WTC11 (cell line): Measurements from ENCODE around the gene SYCP2. TPM values are rescaled to one million over a fixed set of nuclear protein-coding genes. Genes with fewer than 3 reads are reported as not detected.

ENCODE experiments used
- ATAC-seq: fragments of 200-7000 bp; cut with Tn5 transposase; 2 replicates; pipeline ENCODE4 v1.10.0; 2021; ENCODE audit warnings: mild to moderate bottlenecking, moderate library complexity
- CTCF ChIA-PET: fragments of 300-600 bp; sonication (Branson Sonifier 250); formaldehyde crosslinking; loops from one replicate; lab custom pipeline; 2021; ENCODE audit warnings: antibody characterized with exemption; lab: Charles Lee
- POLR2A ChIA-PET: fragments of 350-600 bp; sonication (Branson Sonifier 250); formaldehyde crosslinking; loops from one replicate; lab custom pipeline; 2021; ENCODE audit warnings: antibody characterized with exemption; lab: Charles Lee
- DNase-seq: peaks from one replicate; pipeline ENCODE4 v3.0.0; 2021; ENCODE audit warnings: low spot score
- H3K27ac Mint-ChIP-seq: 2 replicates; pipeline ENCODE4 v1.8.0; 2021; ENCODE audit warnings: mixed read lengths
- H3K27me3 Mint-ChIP-seq: 2 replicates; pipeline ENCODE4 v1.8.0; 2021; ENCODE audit warnings: low read depth, mild to moderate bottlenecking, moderate library complexity, mixed read lengths
- H3K36me3 Mint-ChIP-seq: 2 replicates; pipeline ENCODE4 v1.8.0; 2021; ENCODE audit warnings: mixed read lengths
- H3K4me1 Mint-ChIP-seq: 2 replicates; pipeline ENCODE4 v1.8.0; 2022; ENCODE audit warnings: mixed read lengths
- H3K4me3 Mint-ChIP-seq: 2 replicates; pipeline ENCODE4 v1.8.0; 2021; ENCODE audit warnings: mild to moderate bottlenecking, moderate library complexity, mixed read lengths
- H3K9me3 Mint-ChIP-seq: 2 replicates; pipeline ENCODE4 v1.8.0; 2021; ENCODE audit warnings: mixed read lengths
- ATF2 ChIP-seq: sonication (generic); formaldehyde crosslinking; IDR thresholded peaks from 2 replicates; pipeline ENCODE4 v1.8.1; 2022; ENCODE audit warnings: low read depth, missing genetic modification reagents, borderline replicate concordance
- ATF6 ChIP-seq: sonication (generic); formaldehyde crosslinking; IDR thresholded peaks from 2 replicates; pipeline ENCODE4 v1.8.1; 2023; ENCODE audit warnings: mild to moderate bottlenecking, missing genetic modification reagents
- CTCF ChIP-seq: fragments of 200-600 bp; IDR thresholded peaks from 2 replicates; pipeline ENCODE4 v1.8.0; 2022; ENCODE audit warnings: antibody characterized with exemption
- E2F5 ChIP-seq: sonication (generic); formaldehyde crosslinking; IDR thresholded peaks from 2 replicates; pipeline ENCODE4 v1.8.1; 2022; ENCODE audit warnings: mild to moderate bottlenecking, moderate library complexity, missing genetic modification reagents
- FOXJ3 ChIP-seq: sonication (generic); formaldehyde crosslinking; IDR thresholded peaks from 2 replicates; pipeline ENCODE4 v1.9.0; 2021; ENCODE audit warnings: missing genetic modification reagents, mild to moderate bottlenecking, borderline replicate concordance
- HMGXB4 ChIP-seq: sonication (generic); formaldehyde crosslinking; IDR thresholded peaks from 2 replicates; pipeline ENCODE4 v1.8.1; 2023; ENCODE audit warnings: mild to moderate bottlenecking, moderate library complexity, missing genetic modification reagents
- IRF1 ChIP-seq: sonication (generic); formaldehyde crosslinking; IDR thresholded peaks from 2 replicates; pipeline ENCODE4 v1.8.0; 2023; ENCODE audit warnings: missing genetic modification reagents
- MXD4 ChIP-seq: fragments of 250-450 bp; sonication (Bioruptor Pico); IDR thresholded peaks from 2 replicates; pipeline ENCODE4 v1.8.0; 2021; ENCODE audit warnings: mild to moderate bottlenecking, moderate library complexity, borderline replicate concordance
- STAT6 ChIP-seq: sonication (generic); formaldehyde crosslinking; conservative IDR thresholded peaks from 2 replicates; pipeline ENCODE4 v1.8.1; 2023; ENCODE audit warnings: mild to moderate bottlenecking, low read depth, missing genetic modification reagents, moderate library complexity
- ZNF121 ChIP-seq: sonication (generic); formaldehyde crosslinking; IDR thresholded peaks from 2 replicates; pipeline ENCODE4 v1.8.0; 2023; ENCODE audit warnings: missing genetic modification reagents
- ZNF138 ChIP-seq: sonication (generic); formaldehyde crosslinking; conservative IDR thresholded peaks from 2 replicates; pipeline ENCODE4 v1.8.1; 2022; ENCODE audit warnings: mild to moderate bottlenecking, moderate library complexity, missing genetic modification reagents
- ZNF219 ChIP-seq: sonication (generic); formaldehyde crosslinking; IDR thresholded peaks from 2 replicates; pipeline ENCODE4 v1.8.0; 2023; ENCODE audit warnings: missing genetic modification reagents, mild to moderate bottlenecking, borderline replicate concordance
- ZNF232 ChIP-seq: sonication (generic); formaldehyde crosslinking; IDR thresholded peaks from 2 replicates; pipeline ENCODE4 v1.8.0; 2022; ENCODE audit warnings: mild to moderate bottlenecking, missing genetic modification reagents
- ZNF263 ChIP-seq: sonication (generic); formaldehyde crosslinking; IDR thresholded peaks from 2 replicates; pipeline ENCODE4 v1.8.1; 2022; ENCODE audit warnings: low read depth, mild to moderate bottlenecking, moderate library complexity, missing genetic modification reagents
- ZNF512 ChIP-seq: sonication (generic); formaldehyde crosslinking; IDR thresholded peaks from 2 replicates; pipeline ENCODE4 v1.8.1; 2022; ENCODE audit warnings: missing genetic modification reagents, borderline replicate concordance
- ZNF532 ChIP-seq: fragments of 250-450 bp; sonication (Bioruptor Pico); IDR thresholded peaks from 2 replicates; pipeline ENCODE4 v1.9.0; 2021; ENCODE audit warnings: mild to moderate bottlenecking, borderline replicate concordance
- ZNF671 ChIP-seq: fragments of 250-450 bp; sonication (Bioruptor Pico); IDR thresholded peaks from 2 replicates; pipeline ENCODE4 v1.8.0; 2021; ENCODE audit warnings: mild to moderate bottlenecking
- total RNA-seq: library from RNA; stranded (reverse); gene quantifications from 3 replicates; pipeline ENCODE4 v1.2.3, GENCODE V29; 2021

The SYCP2 gene
- total RNA-seq, 1 experiment from 2014 or later, result 0.31 TPM

- no peak for TF ChIP-seq ZNF219 (CRISPR knock-in tag)
- TF ChIP-seq MXD4 (CRISPR knock-in tag), result no peak
- no peak for TF ChIP-seq E2F5 (CRISPR knock-in tag)
- TF ChIP-seq STAT6, result no peak
- TF ChIP-seq ZNF512, result no peak
- TF ChIP-seq ATF2 (CRISPR knock-in tag), result no peak
- no peak for TF ChIP-seq ATF6 (CRISPR knock-in tag)
- no peak for TF ChIP-seq IRF1 (CRISPR knock-in tag)
- no peak for TF ChIP-seq ZNF121 (CRISPR knock-in tag)
- TF ChIP-seq ZNF532 (CRISPR knock-in tag), result no peak
- TF ChIP-seq ZNF263, result no peak
Observed at GRCh38 chr20:59925899-59926298, 7.5 kb downstream of the SYCP2 start (continued).

GRCh38 chr20:59925359-59925758 is 8.1 kb downstream of the SYCP2 start:
- H3K9me3 Mint-ChIP-seq, result no peaks in the 10 kb centered on the region
- no peak for TF ChIP-seq FOXJ3 (CRISPR knock-in tag)
- TF ChIP-seq ZNF138 (CRISPR knock-in tag), result no peak
- TF ChIP-seq ZNF671 (CRISPR knock-in tag), result no peak
- no peak for TF ChIP-seq HMGXB4 (CRISPR knock-in tag)
- no peak for TF ChIP-seq ZNF232 (CRISPR knock-in tag)
- no peak for TF ChIP-seq CTCF
- TF ChIP-seq E2F5 (CRISPR knock-in tag), result no peak

More at GRCh38 chr20:59925359-59925758, 8.1 kb downstream of the SYCP2 start:
- H3K27ac Mint-ChIP-seq, result no peak overlapping the region
- DNase-seq (no peak), ATAC-seq (no peak)
- H3K27me3 Mint-ChIP-seq, result peaks cover 47% of the 10 kb centered on the region
- H3K4me3 Mint-ChIP-seq, result no peak overlapping the region
- CTCF ChIA-PET, result interaction anchor here (1.4 kb wide), 1 partner anchor 9 kb away, joined by 5 read pairs; no protein-coding TSS in a partner anchor
- no peaks in the 10 kb centered on the region for H3K4me1 Mint-ChIP-seq
- POLR2A ChIA-PET, result no interaction called here
- H3K36me3 Mint-ChIP-seq, result no peaks in the 10 kb centered on the region
